ENCODE measurements around the gene SH3GLB2. TPM values are rescaled to one million over a fixed set of nuclear protein-coding genes. Genes with fewer than 3 reads are reported as not detected.

The SH3GLB2 gene
- total RNA-seq, 1 donor from 2014 or later, result 88.4 TPM

DNA sequence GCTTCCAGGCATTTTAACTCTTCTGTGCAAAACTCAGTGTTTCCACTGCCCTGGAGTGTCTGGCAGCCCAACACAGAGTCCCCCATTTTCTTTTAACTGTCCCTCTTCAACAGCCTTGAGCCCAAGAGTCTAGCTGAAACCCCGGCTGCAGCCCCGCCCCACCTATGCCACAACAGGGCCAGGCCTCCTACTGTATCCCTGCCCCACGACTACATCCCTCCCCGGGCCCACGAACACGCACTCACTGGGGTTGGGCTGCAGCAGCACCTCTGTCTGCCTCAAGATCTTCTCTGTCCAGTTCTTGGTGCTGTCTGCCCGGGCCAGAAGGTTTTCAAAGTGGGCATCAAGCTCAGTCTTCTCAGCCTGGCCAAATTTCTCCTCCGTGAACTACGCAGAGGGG is 6.1 kb downstream of the SH3GLB2 start:
- H3K27me3 ChIP-seq, result no peaks in the 10 kb centered on the region
- no peak overlapping the region for H3K27ac ChIP-seq
- ATAC-seq (no peak), DNase-seq (no peak)
- peaks cover 17% of the 10 kb centered on the region for H3K36me3 ChIP-seq
- peaks cover 8% of the 10 kb centered on the region for H3K4me1 ChIP-seq
- no peak overlapping the region for H3K4me3 ChIP-seq
- TF ChIP-seq, protein P1, sequence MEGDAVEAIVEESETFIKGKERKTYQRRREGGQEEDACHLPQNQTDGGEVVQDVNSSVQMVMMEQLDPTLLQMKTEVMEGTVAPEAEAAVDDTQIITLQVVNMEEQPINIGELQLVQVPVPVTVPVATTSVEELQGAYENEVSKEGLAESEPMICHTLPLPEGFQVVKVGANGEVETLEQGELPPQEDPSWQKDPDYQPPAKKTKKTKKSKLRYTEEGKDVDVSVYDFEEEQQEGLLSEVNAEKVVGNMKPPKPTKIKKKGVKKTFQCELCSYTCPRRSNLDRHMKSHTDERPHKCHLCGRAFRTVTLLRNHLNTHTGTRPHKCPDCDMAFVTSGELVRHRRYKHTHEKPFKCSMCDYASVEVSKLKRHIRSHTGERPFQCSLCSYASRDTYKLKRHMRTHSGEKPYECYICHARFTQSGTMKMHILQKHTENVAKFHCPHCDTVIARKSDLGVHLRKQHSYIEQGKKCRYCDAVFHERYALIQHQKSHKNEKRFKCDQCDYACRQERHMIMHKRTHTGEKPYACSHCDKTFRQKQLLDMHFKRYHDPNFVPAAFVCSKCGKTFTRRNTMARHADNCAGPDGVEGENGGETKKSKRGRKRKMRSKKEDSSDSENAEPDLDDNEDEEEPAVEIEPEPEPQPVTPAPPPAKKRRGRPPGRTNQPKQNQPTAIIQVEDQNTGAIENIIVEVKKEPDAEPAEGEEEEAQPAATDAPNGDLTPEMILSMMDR (IDR thresholded peaks at IDR 0.05), result no peak
- H3K9me3 ChIP-seq, result no peaks in the 10 kb centered on the region
- intact Hi-C loops (cut with DNase I), result no loop called here

DNA sequence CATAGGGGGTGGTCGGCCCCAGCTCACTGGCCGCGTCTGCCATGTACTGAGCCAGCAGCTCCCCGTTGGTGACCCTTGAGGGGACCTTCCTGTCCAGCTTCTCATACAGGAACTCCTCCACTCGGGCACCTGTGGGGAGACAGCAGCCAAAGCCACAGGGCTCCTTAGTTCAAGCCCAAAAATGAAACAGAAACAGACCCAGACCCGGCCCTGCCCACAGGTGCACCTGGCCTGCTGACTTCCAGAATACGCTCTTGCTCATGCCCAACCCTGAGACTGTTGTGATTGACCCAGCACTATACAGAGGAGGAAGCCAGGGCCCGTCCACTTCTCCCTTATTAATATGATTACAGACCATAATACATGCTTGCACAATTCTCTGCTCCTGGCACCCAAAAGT is 7.0 kb downstream of the SH3GLB2 start:
- DNase-seq (no peak), ATAC-seq (peak; percentile 45)
- intact Hi-C loops (cut with DNase I), result no loop called here
- TF ChIP-seq, protein P1 (IDR thresholded peaks at IDR 0.05), result no peak
- Histone ChIP-seq H3K27ac (no peak overlapping the region), H3K4me1 (no peaks in the 10 kb centered on the region), H3K9me3 (no peaks in the 10 kb centered on the region), H3K27me3 (no peaks in the 10 kb centered on the region), H3K36me3 (peaks cover 20% of the 10 kb centered on the region), H3K4me3 (no peak overlapping the region)

DNA sequence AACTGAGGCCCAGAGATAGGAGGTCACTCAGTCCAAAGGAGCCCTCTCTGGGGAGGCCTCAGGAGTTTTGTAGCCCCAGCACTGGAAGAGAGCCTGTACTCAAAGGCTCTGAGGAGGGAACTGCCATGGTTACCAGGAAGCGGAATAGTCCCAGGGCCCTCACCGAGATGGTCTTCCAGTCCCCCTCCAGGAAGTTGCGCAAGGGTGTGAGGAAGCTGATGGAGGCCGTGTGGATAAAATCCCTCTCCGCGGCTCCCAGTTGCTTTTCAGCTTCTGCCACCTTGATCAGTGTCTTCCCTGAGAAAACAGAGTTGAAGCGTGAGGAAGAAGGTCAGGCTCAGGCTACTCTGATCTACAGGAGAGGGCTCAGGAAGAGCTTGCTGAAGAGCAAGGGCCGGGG is 13.5 kb downstream of the SH3GLB2 start:
- intact Hi-C loops (cut with DNase I), result no loop called here
- ATAC-seq, result no peak
- DNase-seq, result no peak
- Histone ChIP-seq H3K9me3 (no peaks in the 10 kb centered on the region), H3K4me3 (no peak overlapping the region), H3K4me1 (no peaks in the 10 kb centered on the region), H3K27ac (no peak overlapping the region), H3K36me3 (peaks cover 64% of the 10 kb centered on the region), H3K27me3 (no peaks in the 10 kb centered on the region)
- TF ChIP-seq, protein P1 (IDR thresholded peaks at IDR 0.05), result no peak

DNA sequence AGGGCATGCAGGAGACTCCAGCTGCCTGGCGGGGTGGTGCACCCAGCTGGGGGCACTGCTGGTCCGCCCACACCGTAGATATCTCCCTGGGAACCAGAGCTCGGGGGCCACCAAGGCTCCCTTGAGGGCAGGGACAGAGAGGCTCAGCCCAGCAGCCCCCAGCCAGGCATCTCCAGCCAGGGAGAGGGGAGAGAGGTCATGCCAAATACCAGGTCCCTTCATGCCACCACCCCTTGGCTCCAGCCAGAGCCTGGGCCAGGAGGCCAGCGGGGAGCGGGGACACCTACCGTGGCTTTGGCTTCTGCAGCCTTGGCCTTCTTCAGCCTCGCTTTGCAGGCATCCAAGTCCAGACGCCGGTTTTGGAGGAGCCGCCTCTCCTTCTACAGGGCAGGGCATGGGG is 14.0 kb downstream of the SH3GLB2 start:
- no peak for ATAC-seq
- TF ChIP-seq, protein P1 (IDR thresholded peaks at IDR 0.05), result no peak
- no peaks in the 10 kb centered on the region for H3K27me3 ChIP-seq
- H3K27ac ChIP-seq, result no peak overlapping the region
- no peaks in the 10 kb centered on the region for H3K9me3 ChIP-seq
- H3K4me3 ChIP-seq, result no peak overlapping the region
- DNase-seq, result peak; percentile 60
- H3K4me1 ChIP-seq, result no peaks in the 10 kb centered on the region
- peaks cover 68% of the 10 kb centered on the region for H3K36me3 ChIP-seq
- intact Hi-C loops (cut with DNase I), result no loop called here

DNA sequence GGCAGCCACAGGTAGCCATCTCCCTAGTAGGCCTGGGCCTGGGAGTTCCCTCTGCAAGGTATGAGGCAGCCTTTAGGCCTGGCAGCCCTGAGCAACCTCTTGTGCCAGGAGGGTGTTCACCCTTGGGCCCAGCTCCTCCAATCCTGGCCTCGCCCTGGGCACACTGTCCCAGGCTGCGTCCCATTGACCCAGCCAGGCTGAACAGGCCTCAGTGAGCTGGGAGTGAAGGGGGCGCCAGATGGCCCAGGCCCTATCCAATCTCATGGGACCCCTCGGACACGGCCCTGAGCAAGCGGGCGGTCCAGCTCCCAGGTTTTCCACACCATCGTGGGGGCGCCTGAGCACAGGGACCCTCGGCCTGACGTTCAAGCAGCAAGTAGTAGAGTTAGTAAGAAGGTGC is 14.5 kb downstream of the SH3GLB2 start:
- Histone ChIP-seq H3K4me1 (no peaks in the 10 kb centered on the region), H3K27ac (no peak overlapping the region), H3K4me3 (no peak overlapping the region), H3K9me3 (no peaks in the 10 kb centered on the region), H3K27me3 (no peaks in the 10 kb centered on the region), H3K36me3 (peaks cover 68% of the 10 kb centered on the region)
- DNase-seq, result peak; percentile 51
- TF ChIP-seq, protein P1 (IDR thresholded peaks at IDR 0.05), result no peak
- no peak for ATAC-seq
- intact Hi-C loops (cut with DNase I), result no loop called here

DNA sequence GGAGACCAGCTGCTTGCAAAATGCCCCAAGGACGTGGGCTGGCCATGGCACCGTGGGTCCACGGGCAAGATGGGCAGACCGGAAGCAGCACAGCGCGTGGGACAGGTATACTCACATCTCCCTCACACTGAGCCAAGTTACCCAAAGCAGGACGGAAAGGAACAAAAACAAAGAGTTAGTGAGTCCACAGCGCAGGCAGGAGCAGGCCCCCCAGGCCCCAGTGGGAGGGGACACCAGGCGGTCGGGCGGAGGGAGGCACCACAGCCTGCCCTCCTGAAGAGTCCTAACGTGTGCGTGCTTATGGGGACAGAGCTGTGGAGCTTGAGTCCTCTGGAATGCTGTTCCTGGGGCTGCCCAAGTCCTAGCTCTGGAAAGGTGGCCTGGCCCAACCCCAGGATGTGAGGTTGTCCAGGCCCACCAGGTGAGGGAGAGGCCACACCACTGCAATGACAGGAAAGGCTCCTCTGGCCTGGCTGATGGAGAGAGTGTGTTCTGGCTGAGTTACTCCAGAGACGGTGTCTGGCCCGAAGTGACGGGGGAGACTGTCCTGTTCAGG is 15.2 kb downstream of the SH3GLB2 start:
- Histone ChIP-seq H3K27me3 (no peaks in the 10 kb centered on the region), H3K36me3 (peaks cover 68% of the 10 kb centered on the region), H3K4me1 (no peaks in the 10 kb centered on the region), H3K27ac (no peak overlapping the region), H3K9me3 (no peaks in the 10 kb centered on the region), H3K4me3 (no peak overlapping the region)
- DNase-seq (peak; percentile 53), ATAC-seq (no peak)
- intact Hi-C loops (cut with DNase I), result no loop called here
- TF ChIP-seq, protein P1 (IDR thresholded peaks at IDR 0.05), result no peak
